HepG2 (cell line): ENCODE measurements around the gene TLK1. TPM values are rescaled to one million over a fixed set of nuclear protein-coding genes. Genes with fewer than 3 reads are reported as not detected.

Source experiments
- GFI1 ChIP-seq: sonication (generic); formaldehyde crosslinking; IDR thresholded peaks from 2 replicates; pipeline ENCODE4 v1.5.0; 2020; ENCODE audit warnings: missing genetic modification reagents, mild to moderate bottlenecking, borderline replicate concordance
- GLI4 ChIP-seq: sonication (generic); formaldehyde crosslinking; IDR thresholded peaks from 2 replicates; pipeline ENCODE4 v1.5.1; 2020; ENCODE audit warnings: missing genetic modification reagents, mild to moderate bottlenecking, moderate library complexity, borderline replicate concordance
- KAT7 ChIP-seq: IDR thresholded peaks from 2 replicates; pipeline ENCODE4 v1.6.1; 2018; ENCODE audit warnings: borderline replicate concordance, missing compliant biosample characterization
- MBD4 ChIP-seq: IDR thresholded peaks from 2 replicates; pipeline ENCODE4 v1.6.1; 2012; ENCODE audit warnings: low read length, inconsistent platforms, borderline replicate concordance
- RBM39 ChIP-seq: fragments of 200-400 bp; formaldehyde crosslinking; IDR thresholded peaks from one replicate; pipeline ENCODE4 v1.6.1; 2018; ENCODE audit warnings: antibody characterized with exemption, mild to moderate bottlenecking, low read depth, low read length; ENCODE audit not compliant: poor library complexity, severe bottlenecking
- SOX6 ChIP-seq, 2 experiments: fragments of 450-650 bp in 1 of 2; sonication (generic) in 1 of 2; formaldehyde crosslinking in 1 of 2; IDR thresholded peaks; 2 replicates each; pipeline versions ENCODE4 v1.4.0 to v1.6.1; 2017 to 2020; ENCODE audit warnings: antibody characterized with exemption in 1 of 2, mild to moderate bottlenecking in 1 of 2, missing genetic modification reagents in 1 of 2
- TBP ChIP-seq: sonication (generic); formaldehyde crosslinking; IDR thresholded peaks from 2 replicates; pipeline ENCODE4 v1.5.0; 2020; ENCODE audit warnings: missing genetic modification reagents
- ZBTB20 ChIP-seq: sonication (generic); formaldehyde crosslinking; IDR thresholded peaks from 2 replicates; pipeline ENCODE4 v1.8.1; 2023; ENCODE audit warnings: missing genetic modification reagents, low read depth, mild to moderate bottlenecking, borderline replicate concordance
- ZFP41 ChIP-seq: sonication (generic); formaldehyde crosslinking; IDR thresholded peaks from 2 replicates; pipeline ENCODE4 v1.4.0; 2020; ENCODE audit warnings: mild to moderate bottlenecking, missing genetic modification reagents, borderline replicate concordance
- ZNF121 ChIP-seq: sonication (generic); formaldehyde crosslinking; IDR thresholded peaks from 2 replicates; pipeline ENCODE4 v1.5.0; 2020; ENCODE audit warnings: mild to moderate bottlenecking, missing genetic modification reagents
- ZNF317 ChIP-seq: sonication (generic); formaldehyde crosslinking; IDR thresholded peaks from 2 replicates; pipeline ENCODE4 v1.5.0; 2020; ENCODE audit warnings: mild to moderate bottlenecking, missing genetic modification reagents
- ZNF615 ChIP-seq: sonication (generic); formaldehyde crosslinking; IDR thresholded peaks from 2 replicates; pipeline ENCODE4 v1.5.0; 2020; ENCODE audit warnings: mild to moderate bottlenecking, missing genetic modification reagents, borderline replicate concordance
- ZNF780A ChIP-seq: sonication (generic); formaldehyde crosslinking; IDR thresholded peaks from 2 replicates; pipeline ENCODE4 v1.8.0; 2022; ENCODE audit warnings: mild to moderate bottlenecking, missing genetic modification reagents, moderate library complexity
- ZNF816 ChIP-seq: sonication (generic); formaldehyde crosslinking; IDR thresholded peaks from 2 replicates; pipeline ENCODE4 v1.8.0; 2022; ENCODE audit warnings: missing genetic modification reagents, mild to moderate bottlenecking, borderline replicate concordance
- polyA plus RNA-seq, 8 experiments: library from polyadenylated mRNA; depleted of rRNA in 3 of 8; stranded (reverse) in 7 of 8; unstranded in 1 of 8; fragments of >200 nt; fragmentation: Illumina TruSeq in 4 of 8; extraction: Trizol in 4 of 8; gene quantifications; 2 replicates each; pipeline versions ENCODE4 v1.2.1 to v1.2.3, GENCODE V29; 2011 to 2016; ENCODE audit warnings: low read depth in 4 of 8, missing spikeins in 1 of 8, mixed read lengths in 1 of 8; ENCODE audit not compliant: insufficient read depth in 1 of 8
- total RNA-seq, 5 experiments: library from RNA; depleted of rRNA; stranded (reverse); fragments of >200 nt; fragmentation: Illumina TruSeq; extraction: Trizol; gene quantifications; 2 replicates each; pipeline ENCODE4 v1.2.3, GENCODE V29; 2016; ENCODE audit warnings: low read depth in 1 of 5
- TF ChIP-seq, protein P1 (sequence below): sonication (generic); formaldehyde crosslinking; IDR thresholded peaks from 2 replicates; pipeline ENCODE4 v1.8.1; 2023; ENCODE audit warnings: missing genetic modification reagents, inconsistent platforms, borderline replicate concordance
- TF ChIP-seq, protein P2 (sequence below): sonication (generic); formaldehyde crosslinking; IDR thresholded peaks from 2 replicates; pipeline ENCODE4 v1.5.0; 2020; ENCODE audit warnings: mild to moderate bottlenecking, missing genetic modification reagents, borderline replicate concordance
- TF ChIP-seq, protein P3 (sequence below): sonication (generic); formaldehyde crosslinking; IDR thresholded peaks from 2 replicates; pipeline ENCODE4 v1.8.1; 2023; ENCODE audit warnings: mild to moderate bottlenecking, missing genetic modification reagents, borderline replicate concordance
- TF ChIP-seq, protein P4 (sequence below): IDR thresholded peaks from 2 replicates; pipeline ENCODE4 v1.6.1; 2018; ENCODE audit warnings: missing genetic modification reagents, mild to moderate bottlenecking, missing compliant biosample characterization
- TF ChIP-seq, protein P5 (sequence below): sonication (generic); formaldehyde crosslinking; IDR thresholded peaks from 2 replicates; pipeline ENCODE4 v1.4.0; 2020; ENCODE audit warnings: mild to moderate bottlenecking, missing genetic modification reagents

Gene TLK1
- total and polyA plus RNA-seq, 2 of the 13 experiments (the other 11 are each of a cell fraction or from before 2014, with no cell fraction given) = 16.8 to 28.7 TPM

DNA sequence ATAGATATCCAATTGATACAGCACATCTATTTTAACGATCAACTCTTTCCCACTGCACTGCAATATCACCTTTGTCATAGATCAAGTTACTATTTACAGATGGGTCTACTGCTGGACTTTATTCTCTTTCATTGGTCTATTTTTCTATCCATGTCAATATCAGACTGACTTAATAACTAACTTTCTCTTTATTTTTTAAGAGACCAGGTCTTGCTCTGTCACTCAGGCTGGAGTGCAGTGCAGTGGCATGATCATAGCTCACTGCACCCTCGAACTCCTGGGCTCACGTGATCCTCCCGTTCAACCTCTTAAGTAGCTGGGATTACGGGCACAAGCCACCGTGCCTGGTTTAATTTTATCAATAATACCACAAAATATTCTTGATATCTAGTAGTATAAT, 71.2 kb downstream of the TLK1 start (continued):
- TF ChIP-seq, protein P1, sequence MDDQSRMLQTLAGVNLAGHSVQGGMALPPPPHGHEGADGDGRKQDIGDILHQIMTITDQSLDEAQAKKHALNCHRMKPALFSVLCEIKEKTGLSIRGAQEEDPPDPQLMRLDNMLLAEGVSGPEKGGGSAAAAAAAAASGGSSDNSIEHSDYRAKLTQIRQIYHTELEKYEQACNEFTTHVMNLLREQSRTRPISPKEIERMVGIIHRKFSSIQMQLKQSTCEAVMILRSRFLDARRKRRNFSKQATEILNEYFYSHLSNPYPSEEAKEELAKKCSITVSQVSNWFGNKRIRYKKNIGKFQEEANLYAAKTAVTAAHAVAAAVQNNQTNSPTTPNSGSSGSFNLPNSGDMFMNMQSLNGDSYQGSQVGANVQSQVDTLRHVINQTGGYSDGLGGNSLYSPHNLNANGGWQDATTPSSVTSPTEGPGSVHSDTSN (CRISPR knock-in tag) = no peak
- peak; percentile 25; the same call in 1 of the 2 replicates for TF ChIP-seq ZNF816 (CRISPR knock-in tag)
- TF ChIP-seq, protein P2, sequence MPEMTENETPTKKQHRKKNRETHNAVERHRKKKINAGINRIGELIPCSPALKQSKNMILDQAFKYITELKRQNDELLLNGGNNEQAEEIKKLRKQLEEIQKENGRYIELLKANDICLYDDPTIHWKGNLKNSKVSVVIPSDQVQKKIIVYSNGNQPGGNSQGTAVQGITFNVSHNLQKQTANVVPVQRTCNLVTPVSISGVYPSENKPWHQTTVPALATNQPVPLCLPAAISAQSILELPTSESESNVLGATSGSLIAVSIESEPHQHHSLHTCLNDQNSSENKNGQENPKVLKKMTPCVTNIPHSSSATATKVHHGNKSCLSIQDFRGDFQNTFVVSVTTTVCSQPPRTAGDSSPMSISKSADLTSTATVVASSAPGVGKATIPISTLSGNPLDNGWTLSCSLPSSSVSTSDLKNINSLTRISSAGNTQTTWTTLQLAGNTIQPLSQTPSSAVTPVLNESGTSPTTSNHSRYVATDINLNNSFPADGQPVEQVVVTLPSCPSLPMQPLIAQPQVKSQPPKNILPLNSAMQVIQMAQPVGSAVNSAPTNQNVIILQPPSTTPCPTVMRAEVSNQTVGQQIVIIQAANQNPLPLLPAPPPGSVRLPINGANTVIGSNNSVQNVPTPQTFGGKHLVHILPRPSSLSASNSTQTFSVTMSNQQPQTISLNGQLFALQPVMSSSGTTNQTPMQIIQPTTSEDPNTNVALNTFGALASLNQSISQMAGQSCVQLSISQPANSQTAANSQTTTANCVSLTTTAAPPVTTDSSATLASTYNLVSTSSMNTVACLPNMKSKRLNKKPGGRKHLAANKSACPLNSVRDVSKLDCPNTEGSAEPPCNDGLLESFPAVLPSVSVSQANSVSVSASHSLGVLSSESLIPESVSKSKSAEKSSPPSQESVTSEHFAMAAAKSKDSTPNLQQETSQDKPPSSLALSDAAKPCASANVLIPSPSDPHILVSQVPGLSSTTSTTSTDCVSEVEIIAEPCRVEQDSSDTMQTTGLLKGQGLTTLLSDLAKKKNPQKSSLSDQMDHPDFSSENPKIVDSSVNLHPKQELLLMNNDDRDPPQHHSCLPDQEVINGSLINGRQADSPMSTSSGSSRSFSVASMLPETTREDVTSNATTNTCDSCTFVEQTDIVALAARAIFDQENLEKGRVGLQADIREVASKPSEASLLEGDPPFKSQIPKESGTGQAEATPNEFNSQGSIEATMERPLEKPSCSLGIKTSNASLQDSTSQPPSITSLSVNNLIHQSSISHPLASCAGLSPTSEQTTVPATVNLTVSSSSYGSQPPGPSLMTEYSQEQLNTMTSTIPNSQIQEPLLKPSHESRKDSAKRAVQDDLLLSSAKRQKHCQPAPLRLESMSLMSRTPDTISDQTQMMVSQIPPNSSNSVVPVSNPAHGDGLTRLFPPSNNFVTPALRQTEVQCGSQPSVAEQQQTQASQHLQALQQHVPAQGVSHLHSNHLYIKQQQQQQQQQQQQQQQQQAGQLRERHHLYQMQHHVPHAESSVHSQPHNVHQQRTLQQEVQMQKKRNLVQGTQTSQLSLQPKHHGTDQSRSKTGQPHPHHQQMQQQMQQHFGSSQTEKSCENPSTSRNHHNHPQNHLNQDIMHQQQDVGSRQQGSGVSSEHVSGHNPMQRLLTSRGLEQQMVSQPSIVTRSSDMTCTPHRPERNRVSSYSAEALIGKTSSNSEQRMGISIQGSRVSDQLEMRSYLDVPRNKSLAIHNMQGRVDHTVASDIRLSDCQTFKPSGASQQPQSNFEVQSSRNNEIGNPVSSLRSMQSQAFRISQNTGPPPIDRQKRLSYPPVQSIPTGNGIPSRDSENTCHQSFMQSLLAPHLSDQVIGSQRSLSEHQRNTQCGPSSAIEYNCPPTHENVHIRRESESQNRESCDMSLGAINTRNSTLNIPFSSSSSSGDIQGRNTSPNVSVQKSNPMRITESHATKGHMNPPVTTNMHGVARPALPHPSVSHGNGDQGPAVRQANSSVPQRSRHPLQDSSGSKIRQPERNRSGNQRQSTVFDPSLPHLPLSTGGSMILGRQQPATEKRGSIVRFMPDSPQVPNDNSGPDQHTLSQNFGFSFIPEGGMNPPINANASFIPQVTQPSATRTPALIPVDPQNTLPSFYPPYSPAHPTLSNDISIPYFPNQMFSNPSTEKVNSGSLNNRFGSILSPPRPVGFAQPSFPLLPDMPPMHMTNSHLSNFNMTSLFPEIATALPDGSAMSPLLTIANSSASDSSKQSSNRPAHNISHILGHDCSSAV = no peak
- no peak for TF ChIP-seq ZNF615 (CRISPR knock-in tag)
- TF ChIP-seq, protein P3, sequence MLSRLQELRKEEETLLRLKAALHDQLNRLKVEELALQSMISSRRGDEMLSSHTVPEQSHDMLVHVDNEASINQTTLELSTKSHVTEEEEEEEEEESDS (CRISPR knock-in tag) = no peak
- no peak for TF ChIP-seq GLI4 (CRISPR knock-in tag)
- TF ChIP-seq ZNF780A = no peak
- TF ChIP-seq ZNF121 = no peak
- no peak for TF ChIP-seq GFI1
- no peak for TF ChIP-seq SOX6 (IDR thresholded peaks at IDR 0.05)
- TF ChIP-seq SOX6 (CRISPR knock-in tag; IDR thresholded peaks at IDR 0.05) = peak; percentile 47; the same call in 1 of the 2 replicates
- no peak for TF ChIP-seq RBM39
- TF ChIP-seq ZNF317 (CRISPR knock-in tag) = no peak
- TF ChIP-seq, protein P4, sequence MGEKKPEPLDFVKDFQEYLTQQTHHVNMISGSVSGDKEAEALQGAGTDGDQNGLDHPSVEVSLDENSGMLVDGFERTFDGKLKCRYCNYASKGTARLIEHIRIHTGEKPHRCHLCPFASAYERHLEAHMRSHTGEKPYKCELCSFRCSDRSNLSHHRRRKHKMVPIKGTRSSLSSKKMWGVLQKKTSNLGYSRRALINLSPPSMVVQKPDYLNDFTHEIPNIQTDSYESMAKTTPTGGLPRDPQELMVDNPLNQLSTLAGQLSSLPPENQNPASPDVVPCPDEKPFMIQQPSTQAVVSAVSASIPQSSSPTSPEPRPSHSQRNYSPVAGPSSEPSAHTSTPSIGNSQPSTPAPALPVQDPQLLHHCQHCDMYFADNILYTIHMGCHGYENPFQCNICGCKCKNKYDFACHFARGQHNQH (CRISPR knock-in tag) = 0 out of 2 replicates have a peak, but pooled peaks have one; percentile 15
- TF ChIP-seq ZFP41 (CRISPR knock-in tag) = no peak
- 0 out of 2 replicates have a peak, but pooled peaks have one; percentile 29 for TF ChIP-seq ZBTB20 (CRISPR knock-in tag)
- TF ChIP-seq KAT7 (CRISPR knock-in tag) = no peak
- TF ChIP-seq, protein P5, sequence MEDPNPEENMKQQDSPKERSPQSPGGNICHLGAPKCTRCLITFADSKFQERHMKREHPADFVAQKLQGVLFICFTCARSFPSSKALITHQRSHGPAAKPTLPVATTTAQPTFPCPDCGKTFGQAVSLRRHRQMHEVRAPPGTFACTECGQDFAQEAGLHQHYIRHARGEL (CRISPR knock-in tag) = no peak
- no peak for TF ChIP-seq TBP (CRISPR knock-in tag)
- TF ChIP-seq MBD4 = no peak
